ENCODE results near the gene CITED4.

Gene CITED4

DNA sequence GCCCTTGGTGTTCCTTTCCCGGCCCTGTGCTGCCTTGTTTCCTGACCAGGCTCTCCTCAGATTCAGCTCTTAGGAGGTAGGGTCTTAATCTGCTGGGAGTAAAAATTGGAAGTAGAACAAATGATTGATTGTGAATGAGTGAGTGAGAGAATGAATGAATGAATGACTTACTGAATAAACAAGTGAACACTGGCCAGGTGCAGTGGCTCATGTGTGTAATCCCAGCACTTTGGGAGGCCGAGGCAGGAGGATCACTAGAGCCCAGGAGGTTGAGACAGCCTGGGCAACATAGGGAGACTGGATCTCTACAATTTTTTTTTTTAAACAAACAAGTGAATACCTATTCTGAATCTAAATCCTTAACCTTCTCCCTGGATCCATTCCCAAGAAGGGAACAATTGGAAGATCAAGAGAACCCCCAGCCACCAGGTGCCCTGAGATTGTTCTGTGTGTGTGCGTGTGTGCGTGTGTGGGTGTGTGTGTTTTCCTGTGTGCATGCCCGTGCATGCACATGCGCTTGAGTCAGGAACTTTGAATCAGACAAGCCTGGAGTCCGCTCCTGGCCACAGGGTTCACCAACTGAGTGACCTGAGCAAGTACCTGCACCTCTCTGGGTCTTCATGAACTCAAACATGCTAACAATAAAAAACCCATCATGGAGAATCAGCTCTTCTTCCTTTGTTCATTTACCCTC is 24.3 kb upstream of the CITED4 start:
- in situ Hi-C loops (cut with MboI; ENCODE audit: low sequenced_read_pairs): no loop called here

DNA sequence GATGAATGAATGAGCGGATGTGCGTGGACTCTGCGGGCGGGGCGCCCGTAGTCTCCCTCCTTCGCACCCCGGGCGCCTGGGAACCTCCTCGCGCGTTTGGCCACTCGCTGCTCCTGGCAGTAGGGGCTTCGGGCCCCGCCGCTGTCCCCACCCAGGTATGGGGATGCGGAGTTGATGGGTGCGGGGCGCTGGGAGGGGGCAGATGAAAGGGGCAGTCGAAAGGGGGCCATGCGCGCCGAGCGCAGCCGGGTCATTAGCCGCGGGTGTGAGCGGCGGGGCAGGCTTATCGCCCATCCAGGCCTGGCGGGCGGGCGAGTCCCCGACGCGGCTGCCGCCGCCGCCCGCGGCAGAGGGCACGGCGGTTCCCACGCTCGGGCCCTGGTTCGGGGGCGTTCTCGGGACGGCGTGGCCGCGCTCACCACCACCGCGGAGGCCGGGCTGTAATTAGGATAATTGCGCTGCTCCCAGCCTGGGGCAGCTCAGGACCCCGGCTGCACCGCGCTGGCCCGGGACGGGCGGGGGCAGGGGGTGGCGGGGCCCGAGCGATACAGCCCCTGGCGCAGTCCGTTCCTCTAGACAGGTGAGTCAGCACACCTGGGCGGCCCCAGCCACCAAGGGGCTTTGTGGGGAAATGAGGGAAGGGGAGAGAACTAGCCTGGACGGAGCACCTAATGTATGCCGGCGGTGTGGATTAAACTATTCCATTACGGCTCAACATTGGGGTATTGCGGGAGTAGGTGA is 22.1 kb upstream of the CITED4 start:
- in situ Hi-C loops (cut with MboI; ENCODE audit: low sequenced_read_pairs): no loop called here

- in situ Hi-C loops (cut with MboI; ENCODE audit: low sequenced_read_pairs): no loop called here
Observed at GRCh38 chr1:40880813-40881549, 18.8 kb upstream of the CITED4 start.

- in situ Hi-C loops (cut with MboI; ENCODE audit: low sequenced_read_pairs): no loop called here
Observed at GRCh38 chr1:40879482-40880175, 17.5 kb upstream of the CITED4 start.

GRCh38 chr1:40878906-40879305 is 16.7 kb upstream of the CITED4 start:
- in situ Hi-C loops (cut with MboI; ENCODE audit: low sequenced_read_pairs): no loop called here

DNA sequence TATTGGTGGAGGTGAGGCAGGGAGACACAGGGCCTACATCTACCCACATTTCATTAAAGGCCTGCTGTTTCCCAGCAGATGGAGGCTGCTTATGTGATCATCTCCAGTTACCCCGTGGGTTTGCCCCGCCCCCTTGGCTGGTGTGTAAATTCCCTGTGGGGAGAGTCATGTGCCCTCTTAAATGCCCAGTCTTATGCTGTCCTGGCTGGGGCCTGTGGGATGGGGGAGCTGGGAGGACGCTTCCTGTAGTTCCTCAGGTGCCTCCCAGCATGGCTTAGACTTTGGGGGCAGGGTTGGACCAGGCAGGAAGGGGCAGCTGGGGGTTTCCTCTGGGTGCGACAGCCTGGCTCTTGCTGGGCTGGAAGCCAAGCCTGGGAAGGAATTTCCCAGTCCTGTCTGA is 15.5 kb upstream of the CITED4 start:
- in situ Hi-C loops (cut with MboI; ENCODE audit: low sequenced_read_pairs): no loop called here

- in situ Hi-C loops (cut with MboI; ENCODE audit: low sequenced_read_pairs): no loop called here
Observed at GRCh38 chr1:40876891-40877290, 14.7 kb upstream of the CITED4 start.

- in situ Hi-C loops (cut with MboI; ENCODE audit: low sequenced_read_pairs): no loop called here
Observed at GRCh38 chr1:40876436-40876761, 14.2 kb upstream of the CITED4 start.

- in situ Hi-C loops (cut with MboI; ENCODE audit: low sequenced_read_pairs): no loop called here
Observed at GRCh38 chr1:40873863-40874472, 11.8 kb upstream of the CITED4 start.

DNA sequence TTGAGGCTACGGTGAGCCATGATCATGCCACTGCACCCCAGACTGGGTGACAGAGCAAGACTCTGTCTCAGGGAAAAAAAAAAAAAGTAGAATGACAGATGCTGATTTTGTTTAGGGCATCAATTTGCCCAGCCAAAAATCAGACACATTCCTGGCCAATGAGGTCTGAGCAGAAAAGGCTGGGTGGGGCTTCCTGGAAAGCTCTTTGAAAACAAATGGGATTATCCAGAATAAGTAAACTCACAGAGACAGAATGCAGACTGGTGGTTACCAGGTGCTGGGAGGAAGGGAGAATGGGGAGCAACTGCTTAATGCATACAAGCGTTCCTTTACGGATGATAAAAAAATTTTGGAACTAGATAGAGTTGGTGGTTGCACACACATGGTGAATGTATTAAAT is 10.1 kb upstream of the CITED4 start:
- in situ Hi-C loops (cut with MboI; ENCODE audit: low sequenced_read_pairs): no loop called here

DNA sequence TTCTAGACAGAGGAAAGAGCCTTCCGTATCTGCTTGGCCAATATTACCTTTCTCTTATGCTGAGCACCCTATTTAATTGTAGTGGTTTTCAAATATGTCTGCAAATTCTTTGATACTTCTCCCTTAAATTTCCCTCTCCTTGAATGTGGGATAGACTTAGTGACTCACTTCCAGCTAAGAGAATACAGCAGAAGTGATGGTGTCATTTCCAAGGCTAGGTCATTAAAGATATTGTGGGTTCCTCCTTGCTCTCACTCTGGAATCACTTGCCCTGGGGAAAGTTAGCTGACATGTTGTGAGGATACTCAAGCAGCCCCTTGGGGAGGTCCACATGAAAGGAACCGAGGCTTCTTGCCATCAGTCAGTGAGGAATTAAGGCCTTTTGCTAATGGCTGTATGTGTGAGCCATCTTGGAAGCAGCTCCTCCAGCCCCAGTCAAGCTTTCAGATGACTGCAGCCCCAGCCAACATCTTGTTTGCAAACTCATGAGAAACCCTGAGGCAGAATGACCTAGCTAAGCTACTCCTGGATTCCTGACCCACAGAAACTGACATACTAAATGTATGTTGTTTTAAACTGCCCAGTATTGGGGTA is 8.1 kb upstream of the CITED4 start:
- in situ Hi-C loops (cut with MboI; ENCODE audit: low sequenced_read_pairs): no loop called here

DNA sequence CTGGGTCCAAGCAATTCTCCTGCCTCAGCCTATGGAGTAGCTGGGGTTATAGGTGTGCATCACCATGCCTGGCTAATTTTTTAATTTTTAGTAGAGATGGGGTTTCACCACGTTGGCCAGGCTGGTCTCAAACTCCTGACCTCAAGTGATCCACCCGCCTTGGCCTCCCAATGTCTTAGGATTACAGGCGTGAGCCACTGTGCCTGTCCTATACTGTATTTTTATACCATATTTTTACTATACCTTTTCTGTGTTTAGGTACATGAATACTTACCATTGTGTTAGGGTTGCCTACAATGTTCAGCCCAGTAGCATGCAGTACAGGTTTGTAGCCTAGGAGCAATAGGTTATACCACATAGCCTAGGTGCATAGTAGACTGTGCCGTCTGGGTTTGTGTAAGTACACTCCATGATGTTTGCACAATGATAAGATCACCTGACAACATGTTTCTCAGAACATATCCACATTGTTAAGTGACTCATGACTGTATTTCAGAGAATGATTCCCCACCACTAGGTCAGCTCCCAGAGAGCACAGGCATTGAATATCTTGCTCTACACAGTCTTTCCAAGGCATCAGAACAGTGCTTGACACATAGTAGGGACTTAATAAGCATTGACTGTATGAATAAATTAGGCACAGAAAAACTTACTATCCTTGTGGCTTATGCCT is 6.0 kb upstream of the CITED4 start:
- in situ Hi-C loops (cut with MboI; ENCODE audit: low sequenced_read_pairs): no loop called here

DNA sequence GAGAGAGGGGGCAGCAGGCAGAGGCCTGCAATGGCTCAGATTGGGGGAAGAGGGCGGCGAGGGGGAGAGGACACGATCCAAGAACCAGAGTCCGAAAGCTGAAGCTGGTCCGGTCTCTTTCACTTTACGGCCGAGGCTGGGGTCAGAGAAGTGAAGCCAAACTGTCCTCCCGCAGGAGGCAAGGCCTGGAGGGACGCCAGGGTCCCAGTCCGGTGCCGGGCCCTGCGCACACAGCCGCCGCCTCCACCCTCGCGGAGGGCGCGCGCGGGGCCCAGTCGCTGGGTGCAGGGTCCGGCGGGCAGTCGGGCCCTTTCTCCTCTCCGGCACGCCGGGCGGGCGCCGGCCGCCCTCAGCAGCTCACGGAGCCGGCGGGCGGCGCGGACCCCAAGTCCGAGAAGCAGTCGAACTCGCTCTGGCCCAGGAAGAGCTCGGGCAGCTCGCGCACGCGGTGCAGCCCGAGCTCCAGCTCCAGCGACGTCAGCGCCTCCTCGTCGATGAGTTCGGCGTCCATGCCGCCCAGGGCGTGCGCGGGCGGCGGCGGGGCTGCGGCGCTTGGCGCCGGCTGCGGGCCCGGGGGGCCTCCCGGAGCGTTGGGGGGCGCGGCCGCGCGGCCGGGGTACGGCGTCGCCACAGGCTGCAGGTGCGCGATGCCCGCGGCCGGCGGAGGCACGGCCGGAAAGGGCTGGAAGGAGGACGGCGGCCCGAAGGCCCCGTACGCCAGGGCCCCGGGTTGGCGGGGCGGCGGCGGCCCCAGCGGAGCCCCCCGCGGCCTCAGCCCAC is 749 bp downstream of the CITED4 start:
- in situ Hi-C loops (cut with MboI; ENCODE audit: low sequenced_read_pairs): no loop called here

GRCh38 chr1:40860706-40861223 is 1.4 kb downstream of the CITED4 start:
- in situ Hi-C loops (cut with MboI; ENCODE audit: low sequenced_read_pairs): no loop called here

GRCh38 chr1:40858856-40859416 is 3.2 kb downstream of the CITED4 start:
- in situ Hi-C loops (cut with MboI; ENCODE audit: low sequenced_read_pairs): no loop called here

- in situ Hi-C loops (cut with MboI; ENCODE audit: low sequenced_read_pairs): no loop called here
Observed at GRCh38 chr1:40857737-40858136, 4.4 kb downstream of the CITED4 start.

- in situ Hi-C loops (cut with MboI; ENCODE audit: low sequenced_read_pairs): no loop called here
Observed at GRCh38 chr1:40856656-40857302, 5.4 kb downstream of the CITED4 start.

GRCh38 chr1:40856116-40856515 is 6.0 kb downstream of the CITED4 start:
- in situ Hi-C loops (cut with MboI; ENCODE audit: low sequenced_read_pairs): no loop called here
